Fibroblast of the aortic adventitia (primary cell): ENCODE results near the gene EHD3. TPM values are rescaled to one million over a fixed set of nuclear protein-coding genes. Genes with fewer than 3 reads are reported as not detected.

Experiments
- DNase-seq: peaks from one replicate; pipeline ENCODE4 v3.0.0-alpha.2; 2010; ENCODE audit warnings: low read depth
- H3K4me3 ChIP-seq: 2 replicates; pipeline ENCODE4 v1.5.1; 2011; ENCODE audit warnings: low read depth, mild to moderate bottlenecking, control low read depth, low read length, moderate library complexity
- CTCF ChIP-seq: IDR thresholded peaks from 2 replicates; pipeline ENCODE4 v1.5.1; 2011; ENCODE audit warnings: mild to moderate bottlenecking, low read length, control low read depth, inconsistent platforms; ENCODE audit not compliant: insufficient read depth
- total RNA-seq: library from RNA; depleted of rRNA; stranded (reverse); fragments of >200 nt; gene quantifications from 2 replicates; pipeline ENCODE4 v1.2.3, GENCODE V29; 2012; ENCODE audit warnings: low replicate concordance

The EHD3 gene
- total RNA-seq, 1 donor = 41.2 TPM

GRCh38 chr2:31226266-31226665 lies 7.7 kb upstream of the EHD3 start:
- no peak for TF ChIP-seq CTCF
- no peak overlapping the region for H3K4me3 ChIP-seq
- DNase-seq = no peak

DNA sequence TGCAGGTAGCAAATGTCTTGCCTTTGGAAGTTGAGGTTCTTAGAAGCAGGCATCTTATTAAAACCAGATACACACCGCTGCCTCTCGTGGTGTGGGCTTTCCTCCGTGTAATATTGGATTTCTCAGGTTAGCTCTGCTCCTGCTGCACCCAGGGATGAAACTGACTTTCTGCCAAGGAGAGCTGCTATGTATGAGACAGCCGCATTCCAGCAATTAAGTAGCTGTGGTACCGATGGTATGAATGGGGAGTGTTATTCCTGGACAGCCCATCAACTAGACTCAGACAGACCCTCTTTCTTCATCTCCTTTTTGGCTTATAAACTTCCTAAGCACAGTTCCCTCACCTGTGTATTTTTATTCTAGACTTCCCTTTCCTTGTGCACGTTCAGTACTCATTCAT lies 6.8 kb upstream of the EHD3 start:
- H3K4me3 ChIP-seq = no peak overlapping the region
- TF ChIP-seq CTCF = no peak
- DNase-seq = no peak

GRCh38 chr2:31227711-31228125 lies 6.2 kb upstream of the EHD3 start:
- DNase-seq = no peak

GRCh38 chr2:31228717-31229116 lies 5.2 kb upstream of the EHD3 start:
- H3K4me3 ChIP-seq = no peak overlapping the region
- DNase-seq = no peak
- no peak for TF ChIP-seq CTCF

More at GRCh38 chr2:31227711-31228125, 6.2 kb upstream of the EHD3 start:
- H3K4me3 ChIP-seq = no peak overlapping the region
- TF ChIP-seq CTCF = no peak

DNA sequence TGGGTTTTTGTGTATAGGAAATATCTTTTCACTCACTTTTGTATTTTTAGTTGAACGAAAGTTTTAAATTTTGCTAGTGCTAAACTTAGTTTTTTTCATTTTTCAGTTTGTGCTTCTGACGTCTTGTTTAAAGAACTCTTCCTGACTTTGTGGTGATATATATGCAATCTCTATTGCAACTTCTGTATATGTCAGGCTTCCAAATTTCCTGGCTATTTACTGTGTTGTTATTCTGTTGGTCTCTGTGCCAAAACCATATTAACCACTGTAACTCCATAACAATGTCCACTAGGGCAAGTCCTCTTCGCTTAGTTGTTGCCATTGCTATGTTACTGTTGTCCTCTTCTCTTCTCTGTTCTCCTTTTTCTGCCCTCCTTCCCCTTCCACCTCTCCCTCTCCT lies 3.2 kb upstream of the EHD3 start:
- DNase-seq = no peak
- H3K4me3 ChIP-seq = no peak overlapping the region
- no peak for TF ChIP-seq CTCF

DNA sequence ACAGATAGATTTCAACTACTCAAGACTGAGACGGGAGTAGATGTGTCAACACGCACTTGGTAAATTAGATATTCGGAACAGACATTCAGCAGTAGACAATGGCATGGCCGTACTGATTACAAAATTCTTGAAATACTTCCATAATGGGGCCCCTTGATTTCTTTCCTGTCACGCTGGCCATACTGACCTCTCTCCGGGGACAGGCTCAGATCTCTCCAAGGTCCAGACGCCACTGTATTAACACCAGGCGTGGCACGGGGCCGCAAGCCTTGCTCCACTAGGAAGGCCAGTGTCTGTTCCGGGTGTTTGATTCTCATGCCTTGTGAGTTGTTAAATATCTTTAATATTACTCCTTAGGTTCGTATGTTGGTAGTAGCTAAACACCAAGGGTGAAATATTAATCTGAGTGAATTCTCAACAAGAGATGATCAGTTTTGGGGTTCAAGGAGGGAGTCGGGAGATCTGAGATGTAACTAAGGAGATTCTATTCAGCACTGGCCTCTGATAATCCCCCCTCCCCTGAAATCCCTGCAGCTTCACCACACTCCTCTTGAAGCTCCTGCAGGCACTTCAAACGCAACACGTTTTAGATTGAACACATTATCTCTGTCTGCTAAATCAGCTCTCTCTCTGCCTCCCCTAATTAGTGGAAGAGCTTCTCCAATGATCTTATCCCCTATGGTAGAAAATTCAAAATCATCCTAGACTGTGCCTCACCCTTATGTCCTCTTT lies 2.2 kb upstream of the EHD3 start:
- no peak overlapping the region for H3K4me3 ChIP-seq
- no peak for DNase-seq
- TF ChIP-seq CTCF = no peak

- TF ChIP-seq CTCF = no peak
- H3K4me3 ChIP-seq = no peak overlapping the region
- DNase-seq = no peak
Observed at GRCh38 chr2:31232586-31232985, 1.4 kb upstream of the EHD3 start.
